HepG2 (cell line): ENCODE data around the gene LAPTM4A. TPM values are rescaled to one million over a fixed set of nuclear protein-coding genes. Genes with fewer than 3 reads are reported as not detected.

Source experiments
- AHR ChIP-seq: IDR thresholded peaks from 2 replicates; pipeline ENCODE4 v1.6.1; 2018; ENCODE audit warnings: missing genetic modification reagents, missing compliant biosample characterization
- ATF5 ChIP-seq: sonication (generic); formaldehyde crosslinking; IDR thresholded peaks from 2 replicates; pipeline ENCODE4 v1.4.0; 2020; ENCODE audit warnings: mild to moderate bottlenecking, low read depth, missing genetic modification reagents
- ATM ChIP-seq: fragments of 450-650 bp; IDR thresholded peaks from 2 replicates; pipeline ENCODE4 v1.7.1; 2017; ENCODE audit warnings: mild to moderate bottlenecking, borderline replicate concordance
- CREM ChIP-seq, 2 experiments: sonication (generic) in 1 of 2; formaldehyde crosslinking in 1 of 2; IDR thresholded peaks; 2 replicates each; pipeline versions ENCODE4 v1.4.0 to v1.6.1; 2016 to 2020; ENCODE audit warnings: antibody characterized with exemption in 1 of 2, mild to moderate bottlenecking in 1 of 2, missing genetic modification reagents in 1 of 2
- DBP ChIP-seq: sonication (generic); formaldehyde crosslinking; IDR thresholded peaks from 2 replicates; pipeline ENCODE4 v1.4.0; 2020; ENCODE audit warnings: missing genetic modification reagents; ENCODE audit errors: not compliant biosample characterization
- HCFC1 ChIP-seq: fragments of 150-350 bp; IDR thresholded peaks from 2 replicates; pipeline ENCODE4 v1.6.1; 2014; ENCODE audit warnings: low read depth, low read length
- HNF4A ChIP-seq: sonication (generic); formaldehyde crosslinking; IDR thresholded peaks from 2 replicates; pipeline ENCODE4 v1.4.0; 2020; ENCODE audit warnings: missing genetic modification reagents
- JARID2 ChIP-seq: sonication (generic); formaldehyde crosslinking; IDR thresholded peaks from 2 replicates; pipeline ENCODE4 v1.8.1; 2023; ENCODE audit warnings: missing genetic modification reagents, inconsistent platforms; ENCODE audit not compliant: insufficient replicate concordance
- KAT2B ChIP-seq: fragments of 150-350 bp; IDR thresholded peaks from 2 replicates; pipeline ENCODE4 v1.6.1; 2014; ENCODE audit warnings: low read depth, low read length, borderline replicate concordance
- LBX2 ChIP-seq: sonication (generic); formaldehyde crosslinking; IDR thresholded peaks from 2 replicates; pipeline ENCODE4 v1.5.0; 2020; ENCODE audit warnings: missing genetic modification reagents, mild to moderate bottlenecking, borderline replicate concordance
- MAFF ChIP-seq: IDR thresholded peaks from 2 replicates; pipeline ENCODE4 v1.6.1; 2011; ENCODE audit warnings: low read depth, low read length, improper control_type of control experiment
- MEIS1 ChIP-seq: sonication (generic); formaldehyde crosslinking; IDR thresholded peaks from 2 replicates; pipeline ENCODE4 v1.9.0; 2021; ENCODE audit warnings: mild to moderate bottlenecking, missing genetic modification reagents, moderate library complexity, borderline replicate concordance
- MYPOP ChIP-seq: sonication (generic); formaldehyde crosslinking; IDR thresholded peaks from 2 replicates; pipeline ENCODE4 v1.8.1; 2023; ENCODE audit warnings: mild to moderate bottlenecking, moderate library complexity, missing genetic modification reagents
- NBN ChIP-seq: fragments of 450-650 bp; conservative IDR thresholded peaks from 2 replicates; pipeline ENCODE4 v1.6.1; 2017
- NR2F1 ChIP-seq, 2 experiments: fragments of 450-650 bp in 1 of 2; formaldehyde crosslinking in 1 of 2; IDR thresholded peaks; 2 replicates each; pipeline versions ENCODE4 v1.5.0 to v1.6.1; 2016 to 2020; ENCODE audit warnings: mild to moderate bottlenecking in 1 of 2, missing compliant biosample characterization in 1 of 2, missing genetic modification reagents in 1 of 2, moderate library complexity in 1 of 2
- PAWR ChIP-seq: sonication (generic); formaldehyde crosslinking; IDR thresholded peaks from 2 replicates; pipeline ENCODE4 v1.4.0; 2020; ENCODE audit warnings: missing genetic modification reagents, mild to moderate bottlenecking, borderline replicate concordance
- PCBP2 ChIP-seq: fragments of 200-400 bp; formaldehyde crosslinking; optimal IDR thresholded peaks from 2 replicates; pipeline ENCODE3; 2018; ENCODE audit warnings: low read length, low read depth; ENCODE audit not compliant: poor library complexity, severe bottlenecking
- POLR2A ChIP-seq, 2 experiments: IDR thresholded peaks; 2 replicates each; pipeline ENCODE4 v1.6.1; 2011; ENCODE audit warnings: low read depth in 2 of 2, low read length in 2 of 2, mild to moderate bottlenecking in 1 of 2, moderate library complexity in 1 of 2; ENCODE audit not compliant: insufficient read depth in 1 of 2
- RARA ChIP-seq: IDR thresholded peaks from 2 replicates; pipeline ENCODE4 v1.6.1; 2016; ENCODE audit warnings: missing genetic modification reagents, missing compliant biosample characterization
- RFX1 ChIP-seq: fragments of 450-650 bp; IDR thresholded peaks from 2 replicates; pipeline ENCODE4 v1.6.1; 2017
- TARDBP ChIP-seq: sonication (generic); formaldehyde crosslinking; IDR thresholded peaks from 2 replicates; pipeline ENCODE4 v1.8.0; 2022; ENCODE audit warnings: mild to moderate bottlenecking, missing genetic modification reagents
- TCF12 ChIP-seq, 2 experiments: fragments of 450-650 bp in 1 of 2; sonication (generic) in 1 of 2; formaldehyde crosslinking in 1 of 2; IDR thresholded peaks; 2 replicates each; pipeline versions ENCODE4 v1.6.1 to v1.8.0; 2017 to 2022; ENCODE audit warnings: antibody characterized with exemption in 1 of 2, mild to moderate bottlenecking in 1 of 2, missing genetic modification reagents in 1 of 2, moderate library complexity in 1 of 2
- ZNF333 ChIP-seq: sonication (generic); formaldehyde crosslinking; IDR thresholded peaks from 2 replicates; pipeline ENCODE4 v1.4.0; 2020; ENCODE audit warnings: mild to moderate bottlenecking, missing genetic modification reagents, borderline replicate concordance
- ZNF451 ChIP-seq: sonication (generic); formaldehyde crosslinking; IDR thresholded peaks from 2 replicates; pipeline ENCODE4 v1.5.0; 2020; ENCODE audit warnings: mild to moderate bottlenecking, missing genetic modification reagents
- ZNF747 ChIP-seq: sonication (generic); formaldehyde crosslinking; IDR thresholded peaks from 2 replicates; pipeline ENCODE4 v1.8.1; 2023; ENCODE audit warnings: missing genetic modification reagents, mild to moderate bottlenecking, borderline replicate concordance
- ZSCAN25 ChIP-seq: sonication (generic); formaldehyde crosslinking; IDR thresholded peaks from 2 replicates; pipeline ENCODE4 v1.8.0; 2022; ENCODE audit warnings: mild to moderate bottlenecking, missing genetic modification reagents
- polyA plus RNA-seq, 8 experiments: library from polyadenylated mRNA; depleted of rRNA in 3 of 8; stranded (reverse) in 7 of 8; unstranded in 1 of 8; fragments of >200 nt; fragmentation: Illumina TruSeq in 4 of 8; extraction: Trizol in 4 of 8; gene quantifications; 2 replicates each; pipeline versions ENCODE4 v1.2.1 to v1.2.3, GENCODE V29; 2011 to 2016; ENCODE audit warnings: low read depth in 4 of 8, missing spikeins in 1 of 8, mixed read lengths in 1 of 8; ENCODE audit not compliant: insufficient read depth in 1 of 8
- total RNA-seq, 5 experiments: library from RNA; depleted of rRNA; stranded (reverse); fragments of >200 nt; fragmentation: Illumina TruSeq; extraction: Trizol; gene quantifications; 2 replicates each; pipeline ENCODE4 v1.2.3, GENCODE V29; 2016; ENCODE audit warnings: low read depth in 1 of 5
- TF ChIP-seq, protein P1 (sequence below): sonication (generic); formaldehyde crosslinking; IDR thresholded peaks from 2 replicates; pipeline ENCODE4 v1.8.1; 2022; ENCODE audit warnings: low read depth, mild to moderate bottlenecking, missing genetic modification reagents

The LAPTM4A gene
- total and polyA plus RNA-seq, 2 of the 13 experiments (the other 11 are each of a cell fraction or from before 2014, with no cell fraction given), result 116 to 558 TPM

- no peak for TF ChIP-seq JARID2 (CRISPR knock-in tag)
- no peak for TF ChIP-seq ATM
- no peak for TF ChIP-seq PAWR
- TF ChIP-seq MAFF, result no peak
- no peak for TF ChIP-seq ATF5
- peak; percentile 76; the same call in 1 of the 2 replicates for TF ChIP-seq TARDBP
- no peak for TF ChIP-seq MEIS1
- no peak for TF ChIP-seq DBP (CRISPR knock-in tag)
- TF ChIP-seq, protein P1, sequence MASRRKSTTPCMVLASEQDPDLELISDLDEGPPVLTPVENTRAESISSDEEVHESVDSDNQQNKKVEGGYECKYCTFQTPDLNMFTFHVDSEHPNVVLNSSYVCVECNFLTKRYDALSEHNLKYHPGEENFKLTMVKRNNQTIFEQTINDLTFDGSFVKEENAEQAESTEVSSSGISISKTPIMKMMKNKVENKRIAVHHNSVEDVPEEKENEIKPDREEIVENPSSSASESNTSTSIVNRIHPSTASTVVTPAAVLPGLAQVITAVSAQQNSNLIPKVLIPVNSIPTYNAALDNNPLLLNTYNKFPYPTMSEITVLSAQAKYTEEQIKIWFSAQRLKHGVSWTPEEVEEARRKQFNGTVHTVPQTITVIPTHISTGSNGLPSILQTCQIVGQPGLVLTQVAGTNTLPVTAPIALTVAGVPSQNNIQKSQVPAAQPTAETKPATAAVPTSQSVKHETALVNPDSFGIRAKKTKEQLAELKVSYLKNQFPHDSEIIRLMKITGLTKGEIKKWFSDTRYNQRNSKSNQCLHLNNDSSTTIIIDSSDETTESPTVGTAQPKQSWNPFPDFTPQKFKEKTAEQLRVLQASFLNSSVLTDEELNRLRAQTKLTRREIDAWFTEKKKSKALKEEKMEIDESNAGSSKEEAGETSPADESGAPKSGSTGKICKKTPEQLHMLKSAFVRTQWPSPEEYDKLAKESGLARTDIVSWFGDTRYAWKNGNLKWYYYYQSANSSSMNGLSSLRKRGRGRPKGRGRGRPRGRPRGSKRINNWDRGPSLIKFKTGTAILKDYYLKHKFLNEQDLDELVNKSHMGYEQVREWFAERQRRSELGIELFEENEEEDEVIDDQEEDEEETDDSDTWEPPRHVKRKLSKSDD (CRISPR knock-in tag), result no peak
- TF ChIP-seq LBX2, result no peak
- TF ChIP-seq ZSCAN25 (CRISPR knock-in tag), result no peak
- no peak for TF ChIP-seq KAT2B
- TF ChIP-seq AHR, result no peak
- peak; percentile 53; the same call in 1 of the 2 replicates for TF ChIP-seq CREM (IDR thresholded peaks at IDR 0.05)
- TF ChIP-seq CREM (CRISPR knock-in tag; IDR thresholded peaks at IDR 0.05), result no peak
- no peak for TF ChIP-seq TCF12 (IDR thresholded peaks at IDR 0.05)
- no peak for TF ChIP-seq TCF12 (CRISPR knock-in tag; IDR thresholded peaks at IDR 0.05)
- no peak for TF ChIP-seq POLR2A (IDR thresholded peaks at IDR 0.05; ENCODE audit: insufficient read depth in 1 of 2, low read depth in 2 of 2, low read length in 2 of 2)
- peak; percentile 33; the same call in 1 of the 2 replicates for TF ChIP-seq MYPOP (CRISPR knock-in tag)
- TF ChIP-seq HCFC1, result no peak
- TF ChIP-seq PCBP2, result no peak
- no peak for TF ChIP-seq RFX1
- peak in 1 of 2 experiments; percentile 38; a peak in 1 of 4 replicates for TF ChIP-seq NR2F1 (CRISPR knock-in tag; IDR thresholded peaks at IDR 0.05)
- no peak for TF ChIP-seq NBN
- peak; percentile 88 for TF ChIP-seq RARA (CRISPR knock-in tag)
- no peak for TF ChIP-seq ZNF747 (CRISPR knock-in tag)
- TF ChIP-seq ZNF333 (CRISPR knock-in tag), result no peak
- no peak for TF ChIP-seq ZNF451 (CRISPR knock-in tag)
- TF ChIP-seq HNF4A (CRISPR knock-in tag), result peak; percentile 85
These were observed 24.2 kb downstream of the LAPTM4A start (continued) for GRCh38 chr2:20027260-20027677.
